AG09319 (cell line): ENCODE measurements around the gene OR6K6.

Experiments
- DNase-seq: peaks from one replicate; pipeline ENCODE4 v3.0.0-alpha.2; 2010; ENCODE audit warnings: low read depth; ENCODE audit errors: extremely low read depth
- CTCF ChIP-seq: IDR thresholded peaks from 2 replicates; pipeline ENCODE4 v1.5.1; 2011; ENCODE audit warnings: low read depth, mild to moderate bottlenecking, inconsistent platforms, low read length, moderate library complexity

The OR6K6 gene

GRCh38 chr1:158720620-158721019, 33.9 kb upstream of the OR6K6 start, which contains the start of gene OR6K3:
Gene OR6K3 (minus strand): TSS chr1:158720720. CDS start chr1:158718115, 2,605 bp downstream.
- TF ChIP-seq CTCF: no peak
- no peak for DNase-seq

GRCh38 chr1:158724442-158724841, 30.1 kb upstream of the OR6K6 start:
- DNase-seq: no peak
- TF ChIP-seq CTCF: no peak

- no peak for TF ChIP-seq CTCF
- no peak for DNase-seq
Observed at GRCh38 chr1:158728510-158729225, 25.9 kb upstream of the OR6K6 start.

- DNase-seq: no peak
- no peak for TF ChIP-seq CTCF
Observed at GRCh38 chr1:158730453-158730852, 24.1 kb upstream of the OR6K6 start.

- no peak for TF ChIP-seq CTCF
- no peak for DNase-seq
Observed at GRCh38 chr1:158731707-158732106, 22.8 kb upstream of the OR6K6 start.

GRCh38 chr1:158732524-158732923, 22.0 kb upstream of the OR6K6 start:
- no peak for DNase-seq
- TF ChIP-seq CTCF: no peak

GRCh38 chr1:158735848-158736247, 18.7 kb upstream of the OR6K6 start:
- no peak for TF ChIP-seq CTCF
- no peak for DNase-seq
